ENCODE measurements around the gene PLPPR4. TPM values are rescaled to one million over a fixed set of nuclear protein-coding genes. Genes with fewer than 3 reads are reported as not detected.
"Not testable (repeated sequence)": the region's sequence is repeated elsewhere in the genome, so short reads cannot be mapped to it uniquely, and the experiment has no call there.

PLPPR4 gene
- polyA plus RNA-seq, 1 of the 3 experiments (the other 2 are of a cell fraction): 0.61 TPM

- Histone ChIP-seq H3K9me3 (no peaks in the 10 kb centered on the region), H3K79me2 (ENCODE audit: insufficient read depth) (no peaks in the 10 kb centered on the region), H4K20me1 (ENCODE audit: insufficient read depth) (no peaks in the 10 kb centered on the region), H3K4me2 (no peak overlapping the region), H3K4me3 (ENCODE audit: low read depth in 2 of 2, low read length in 1 of 2) (no peak overlapping the region), H3K4me1 (ENCODE audit: control insufficient read depth in 1 of 2, insufficient read depth in 2 of 2, low read depth in 1 of 2, low read length in 1 of 2) (no peaks in the 10 kb centered on the region), H3K27ac (ENCODE audit: low read depth in 2 of 2, low read length in 1 of 2) (no peak overlapping the region), H3K27me3 (ENCODE audit: insufficient read depth) (no peaks in the 10 kb centered on the region), H2AFZ (ENCODE audit: low read depth) (no peak overlapping the region), H3F3A (replicated peaks; ENCODE audit: insufficient read depth) (no peaks in the 10 kb centered on the region), H3K9me2 (no peaks in the 10 kb centered on the region), H3K36me3 (replicated peaks in 1 of 2; ENCODE audit: control insufficient read depth in 1 of 2, insufficient read depth in 2 of 2, low read length in 1 of 2) (no peaks in the 10 kb centered on the region), H3K9ac (no peak overlapping the region)
- CTCF ChIA-PET: interaction anchor here (0.6 to 1.3 kb wide), 2 partner anchors 10 to 261 kb away, joined by 3 to 4 read pairs; no protein-coding TSS in a partner anchor
- no peak for DNase-seq
- POLR2A ChIA-PET: no interaction called here
- TF ChIP-seq RCOR1 (IDR thresholded peaks at IDR 0.05; ENCODE audit: low read length) (no peak), REST (IDR thresholded peaks at IDR 0.05; ENCODE audit: low read depth, low read length) (no peak)
- 52% methylated on average over 2 of the region's 2 CpGs for WGBS (ENCODE audit: low lambda C conversion rate)
Measured at GRCh38 chr1:99252630-99253029, 11.7 kb upstream of the PLPPR4 start.

- H3K4me1 ChIP-seq (ENCODE audit: control insufficient read depth in 1 of 2, insufficient read depth in 2 of 2, low read depth in 1 of 2, low read length in 1 of 2); H2AFZ ChIP-seq (ENCODE audit: low read depth); H3K36me3 ChIP-seq (replicated peaks in 1 of 2; ENCODE audit: control insufficient read depth in 1 of 2, insufficient read depth in 2 of 2, low read length in 1 of 2); H3K9ac ChIP-seq; H3K4me3 ChIP-seq (ENCODE audit: low read depth in 2 of 2, low read length in 1 of 2); POLR2A ChIA-PET; H3K27ac ChIP-seq (ENCODE audit: low read depth in 2 of 2, low read length in 1 of 2); CTCF ChIA-PET; H4K20me1 ChIP-seq (ENCODE audit: insufficient read depth); H3K9me2 ChIP-seq; H3K4me2 ChIP-seq; H3K79me2 ChIP-seq (ENCODE audit: insufficient read depth); H3K9me3 ChIP-seq; DNase-seq; H3F3A ChIP-seq (replicated peaks; ENCODE audit: insufficient read depth): not testable (repeated sequence)
- 87% methylated on average over 3 of the region's 3 CpGs for WGBS (ENCODE audit: low lambda C conversion rate)
- H3K27me3 ChIP-seq (ENCODE audit: insufficient read depth): peaks cover 15% of the 10 kb centered on the region; the same call in 1 of the 2 replicates
Measured at GRCh38 chr1:99260402-99260801, 3.9 kb upstream of the PLPPR4 start.

- TF ChIP-seq PBX3 (IDR thresholded peaks at IDR 0.05) (no peak), MAX (IDR thresholded peaks at IDR 0.05; ENCODE audit: low read depth) (no peak), RCOR1 (IDR thresholded peaks at IDR 0.05; ENCODE audit: low read length) (no peak), RAD21 (IDR thresholded peaks at IDR 0.05; ENCODE audit: low read length) (no peak), FOSL2 (IDR thresholded peaks at IDR 0.05; ENCODE audit: borderline replicate concordance, low read depth) (no peak)
- Histone ChIP-seq H3K4me1 (ENCODE audit: control insufficient read depth in 1 of 2, insufficient read depth in 2 of 2, low read depth in 1 of 2, low read length in 1 of 2) (peaks cover 0 to 8% of the 10 kb centered on the region in 2 experiments; a peak in 3 of 4 replicates), H4K20me1 (ENCODE audit: insufficient read depth) (no peaks in the 10 kb centered on the region), H3K9me2 (no peaks in the 10 kb centered on the region), H3K4me2 (peak overlapping the region; percentile 79; the same call in 1 of the 2 replicates), H3K9me3 (no peaks in the 10 kb centered on the region), H2AFZ (ENCODE audit: low read depth) (0 out of 2 replicates have a peak overlapping the region, but pooled peaks have one; percentile 14), H3K9ac (no peak overlapping the region), H3K36me3 (replicated peaks in 1 of 2; ENCODE audit: control insufficient read depth in 1 of 2, insufficient read depth in 2 of 2, low read length in 1 of 2) (no peaks in the 10 kb centered on the region), H3K4me3 (ENCODE audit: low read depth in 2 of 2, low read length in 1 of 2) (peak overlapping the region in 1 of 2 experiments; percentile 60; a peak in 2 of 4 replicates), H3K27ac (ENCODE audit: low read depth in 2 of 2, low read length in 1 of 2) (peak overlapping the region in 1 of 2 experiments; percentile 90; a peak in 2 of 4 replicates), H3F3A (replicated peaks; ENCODE audit: insufficient read depth) (no peaks in the 10 kb centered on the region), H3K27me3 (ENCODE audit: insufficient read depth) (peaks cover 15% of the 10 kb centered on the region; the same call in 1 of the 2 replicates), H3K79me2 (ENCODE audit: insufficient read depth) (no peaks in the 10 kb centered on the region)
- no peak for DNase-seq
- 28% methylated on average over 3 of the region's 3 CpGs for WGBS (ENCODE audit: low lambda C conversion rate)
- POLR2A ChIA-PET: interaction anchor here (1.9 kb wide), 1 partner anchor 84 kb away, joined by 10 read pairs; no protein-coding TSS in a partner anchor
- CTCF ChIA-PET: interaction anchor here (1.0 to 1.9 kb wide), 5 partner anchors 37 to 217 kb away, joined by 3 to 12 read pairs (median 5); no protein-coding TSS in a partner anchor
Measured at GRCh38 chr1:99265124-99265523, 832 bp downstream of the PLPPR4 start.
